ENCODE measurements around the gene RDM1.

The RDM1 gene

DNA sequence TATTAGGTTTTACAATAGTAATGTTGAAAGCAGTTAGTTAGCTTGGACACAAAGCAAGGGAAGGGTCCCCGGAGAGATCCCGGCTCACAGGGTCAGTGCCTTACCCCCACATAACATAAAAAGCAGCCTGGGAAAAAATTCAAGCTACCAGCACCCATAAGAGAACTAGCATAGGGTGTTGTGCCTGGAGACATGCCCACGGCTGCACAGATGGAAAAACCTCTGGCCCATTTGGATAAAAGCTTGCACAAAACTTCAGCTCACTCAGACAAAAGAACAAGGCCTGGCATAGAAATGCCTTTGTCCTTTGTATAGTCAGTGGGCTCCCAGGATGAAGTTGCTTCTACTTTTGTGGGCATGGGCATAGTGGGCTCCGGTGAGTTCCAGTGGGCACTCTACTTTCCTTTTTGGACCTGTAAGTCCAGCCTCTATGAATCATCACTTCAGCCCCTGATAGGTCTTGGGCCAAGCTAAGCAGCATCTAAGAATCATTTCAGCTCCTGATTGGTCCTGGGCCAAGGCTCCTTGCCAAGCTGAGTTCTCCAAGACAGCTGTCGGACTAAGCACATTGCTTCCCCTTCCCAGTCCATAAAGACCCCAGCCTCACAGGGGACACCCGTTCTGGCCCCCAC lies 1.3 kb upstream of the RDM1 start:
- DNase-seq: no peak

DNA sequence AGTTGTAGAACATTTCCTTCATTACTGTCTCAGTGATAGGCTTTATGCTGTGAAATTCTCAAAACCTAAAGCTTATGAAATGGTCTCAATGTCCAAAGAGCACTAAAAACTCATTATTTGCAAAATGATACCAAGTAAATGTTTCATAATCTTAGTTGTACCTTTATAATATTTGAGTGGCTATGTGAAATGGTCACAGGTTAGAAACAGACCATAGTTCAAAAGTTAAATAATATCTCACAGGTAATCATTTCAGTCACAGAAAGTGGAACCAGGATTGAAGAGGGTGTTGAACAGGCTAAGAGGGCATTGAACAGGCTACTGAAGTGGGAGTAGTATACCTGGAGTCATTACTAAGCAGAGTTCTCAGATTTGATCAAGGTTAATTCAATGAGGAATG lies 2.9 kb downstream of the RDM1 start:
- DNase-seq: no peak

DNA sequence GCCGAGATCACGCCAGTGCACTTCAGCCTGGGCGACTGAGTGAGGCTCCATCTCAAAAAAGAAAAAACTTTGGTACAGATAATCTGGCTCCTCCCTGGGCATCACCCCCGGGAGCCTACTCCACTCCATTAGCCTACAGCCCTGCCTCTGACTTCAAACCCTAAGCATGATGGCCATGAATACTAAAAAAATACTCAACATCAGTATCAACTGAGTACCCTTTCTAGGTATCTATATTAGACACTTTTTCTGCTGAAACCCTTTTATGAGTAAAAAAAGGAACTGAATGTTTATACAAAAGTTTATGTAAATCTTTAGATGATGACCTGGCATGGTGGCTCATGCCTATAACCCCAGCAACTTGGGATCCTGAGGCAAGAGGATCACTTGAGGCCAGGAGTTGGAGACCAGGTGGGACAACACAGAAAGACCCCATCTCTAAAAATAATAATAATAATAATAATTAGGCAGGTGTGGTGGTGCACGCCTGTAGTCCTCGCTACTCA lies 6.9 kb downstream of the RDM1 start:
- DNase-seq: no peak

DNA sequence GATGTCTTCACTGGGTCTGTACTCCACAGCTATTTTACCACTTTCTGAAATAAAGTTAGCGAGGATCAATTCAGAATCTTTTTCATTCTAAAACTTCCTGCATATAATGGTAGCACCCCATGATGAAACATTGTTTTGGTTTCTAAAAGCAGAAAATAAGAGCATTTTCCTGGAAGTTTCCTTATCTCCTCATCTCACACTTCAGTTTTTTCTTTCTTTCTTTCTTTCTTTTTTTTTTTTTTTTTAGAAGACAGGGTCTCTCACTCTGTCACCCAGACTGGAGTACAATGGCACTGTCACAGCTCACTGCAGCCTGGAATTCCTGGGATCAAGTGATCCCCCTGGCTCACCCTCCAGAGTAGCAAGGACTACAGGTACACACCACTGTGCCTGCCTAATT lies 10.3 kb downstream of the RDM1 start:
- no peak for DNase-seq

GRCh38 chr17:35918665-35919064 lies 11.9 kb downstream of the RDM1 start:
- DNase-seq: no peak

DNA sequence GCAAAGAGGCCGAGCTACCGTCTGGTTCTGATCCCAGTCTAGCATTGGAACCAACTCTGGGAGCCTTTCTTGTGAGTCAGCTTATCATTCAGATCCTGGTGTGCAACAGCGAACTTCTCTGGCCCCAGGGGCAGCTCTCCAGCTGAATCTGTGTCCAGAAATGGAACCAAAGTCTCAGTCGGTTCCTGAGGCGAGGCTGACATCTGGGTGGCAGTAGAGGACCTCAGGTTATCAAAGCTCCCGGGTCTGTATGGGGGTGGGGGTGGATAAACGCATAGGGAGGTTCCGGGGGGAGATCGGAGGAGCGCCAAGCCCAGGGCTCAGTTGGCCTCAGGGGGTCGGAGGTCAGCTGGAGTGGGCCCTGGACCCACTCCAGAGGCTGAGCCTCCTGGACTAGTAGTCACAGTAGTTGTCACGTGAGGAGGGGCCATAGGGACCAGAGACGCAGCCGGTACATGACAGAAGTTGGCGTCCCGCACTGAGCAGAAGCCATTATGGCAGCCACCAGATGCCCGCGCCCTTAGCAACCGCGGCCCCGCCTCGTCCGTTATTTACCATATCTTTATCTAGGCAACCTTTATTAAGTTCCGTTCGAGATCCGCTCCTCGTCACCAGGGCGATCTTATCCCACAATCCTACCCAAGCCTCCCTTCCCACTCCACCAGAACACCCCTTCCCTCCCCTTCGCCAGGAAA lies 12.9 kb downstream of the RDM1 start:
- DNase-seq: no peak

DNA sequence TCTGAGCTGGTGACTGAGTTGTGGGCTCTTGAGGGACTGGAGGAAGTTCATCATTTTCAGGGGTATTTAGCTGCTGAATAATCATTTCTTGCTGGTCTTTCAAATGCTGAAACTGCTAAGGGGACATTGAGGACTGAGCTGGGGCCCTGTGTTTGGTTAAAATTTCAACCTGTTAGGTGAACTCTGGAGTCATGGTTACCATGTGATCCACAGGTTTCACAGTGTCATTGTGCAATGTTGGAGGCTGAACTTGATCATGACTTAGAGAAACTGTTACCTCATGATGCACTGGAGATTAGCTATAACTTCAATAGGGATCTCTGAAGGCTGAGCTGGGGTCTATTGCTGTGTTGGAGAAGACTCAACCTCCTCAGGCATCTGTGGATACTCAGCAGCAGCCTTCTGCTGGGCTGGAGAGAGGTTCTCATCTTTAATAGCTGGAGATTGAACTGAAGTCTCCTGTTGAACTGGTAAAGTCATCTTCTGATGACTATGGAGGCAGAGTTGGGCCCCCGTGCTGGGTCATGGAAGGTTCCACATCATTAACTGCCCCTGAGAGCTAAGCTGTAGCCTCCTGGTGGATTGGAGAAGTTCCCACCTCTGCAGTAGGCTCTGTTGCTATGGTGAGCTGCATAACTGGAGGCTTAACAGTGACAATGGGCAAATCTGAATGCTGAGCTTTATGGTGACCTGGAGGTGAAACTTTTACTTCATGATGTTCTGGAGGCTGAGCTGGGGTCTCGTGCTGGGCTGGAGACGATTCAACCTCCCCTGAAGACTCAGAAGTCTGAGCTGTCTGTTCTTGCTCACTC lies 15.2 kb downstream of the RDM1 start:
- no peak for DNase-seq

DNA sequence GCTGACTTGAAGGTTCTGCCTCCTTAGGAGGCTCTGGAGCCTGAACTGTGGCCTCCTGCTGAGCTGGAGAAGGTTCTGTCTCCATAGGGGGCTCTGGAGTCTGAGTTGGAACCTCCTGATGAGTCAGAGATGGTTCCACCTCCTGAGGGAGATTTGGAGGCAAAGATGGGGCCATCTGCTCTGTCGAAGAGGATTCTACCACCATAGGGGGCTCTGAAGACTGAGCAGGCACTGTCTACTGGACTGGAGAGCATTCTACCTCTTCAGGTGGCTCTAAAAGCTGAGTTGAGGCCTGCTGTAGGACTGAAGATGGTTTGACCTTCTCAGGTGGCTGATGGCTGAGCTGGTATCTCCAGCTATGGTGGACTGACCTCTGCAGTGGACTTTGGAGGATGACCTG lies 16.2 kb downstream of the RDM1 start:
- no peak for DNase-seq

GRCh38 chr17:35913609-35914008 lies 17.0 kb downstream of the RDM1 start:
- DNase-seq: no peak

- no peak for DNase-seq
These were observed 17.6 kb downstream of the RDM1 start for GRCh38 chr17:35912942-35913341.

DNA sequence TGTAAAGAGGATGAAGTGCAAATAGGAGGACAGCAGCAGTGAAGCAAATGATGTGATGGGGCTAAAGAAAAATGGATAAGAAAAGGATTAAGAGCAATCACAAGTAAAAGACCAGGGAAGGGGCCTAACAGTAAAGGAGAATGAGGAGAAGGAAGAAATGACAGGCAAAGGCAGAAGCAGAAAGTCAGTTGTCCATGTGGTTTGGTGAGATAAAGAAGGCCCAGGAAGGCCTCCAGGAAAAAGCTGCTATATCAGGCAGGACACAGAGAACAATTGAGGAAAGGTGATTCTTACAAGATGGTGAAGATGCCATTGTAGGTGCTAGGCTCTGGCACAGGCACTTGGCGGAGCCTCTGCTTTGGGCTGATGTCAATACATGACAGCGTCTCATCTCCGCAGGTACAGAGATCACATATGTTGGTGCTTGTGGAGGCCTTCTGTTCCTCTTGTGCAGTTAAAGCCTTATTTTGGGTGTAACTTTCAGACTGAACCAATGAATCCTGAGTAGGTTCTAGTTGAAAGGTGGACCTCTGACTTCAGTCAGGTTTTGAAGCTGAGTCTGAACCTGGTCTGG lies 18.1 kb downstream of the RDM1 start:
- no peak for DNase-seq

- no peak for DNase-seq
These were observed 21.2 kb downstream of the RDM1 start for GRCh38 chr17:35909408-35909807.

DNA sequence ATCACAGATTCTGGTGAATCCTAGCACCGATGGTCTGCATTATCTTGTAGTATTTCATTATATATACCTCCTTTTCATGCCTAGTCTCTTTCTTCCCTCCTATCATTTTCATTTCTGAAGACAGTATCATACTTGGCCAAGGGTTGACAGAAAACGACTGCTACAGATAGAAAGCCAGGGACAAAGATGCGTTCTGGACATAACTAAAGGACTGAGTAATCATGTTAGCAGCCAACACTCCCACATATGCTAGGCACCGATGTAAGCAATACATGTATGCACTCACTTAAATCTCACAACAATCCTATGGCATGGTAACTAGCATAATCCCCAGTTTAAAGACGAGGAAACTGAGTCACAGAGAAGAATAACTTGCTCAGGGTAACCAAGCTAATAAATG lies 22.9 kb downstream of the RDM1 start:
- no peak for DNase-seq

DNA sequence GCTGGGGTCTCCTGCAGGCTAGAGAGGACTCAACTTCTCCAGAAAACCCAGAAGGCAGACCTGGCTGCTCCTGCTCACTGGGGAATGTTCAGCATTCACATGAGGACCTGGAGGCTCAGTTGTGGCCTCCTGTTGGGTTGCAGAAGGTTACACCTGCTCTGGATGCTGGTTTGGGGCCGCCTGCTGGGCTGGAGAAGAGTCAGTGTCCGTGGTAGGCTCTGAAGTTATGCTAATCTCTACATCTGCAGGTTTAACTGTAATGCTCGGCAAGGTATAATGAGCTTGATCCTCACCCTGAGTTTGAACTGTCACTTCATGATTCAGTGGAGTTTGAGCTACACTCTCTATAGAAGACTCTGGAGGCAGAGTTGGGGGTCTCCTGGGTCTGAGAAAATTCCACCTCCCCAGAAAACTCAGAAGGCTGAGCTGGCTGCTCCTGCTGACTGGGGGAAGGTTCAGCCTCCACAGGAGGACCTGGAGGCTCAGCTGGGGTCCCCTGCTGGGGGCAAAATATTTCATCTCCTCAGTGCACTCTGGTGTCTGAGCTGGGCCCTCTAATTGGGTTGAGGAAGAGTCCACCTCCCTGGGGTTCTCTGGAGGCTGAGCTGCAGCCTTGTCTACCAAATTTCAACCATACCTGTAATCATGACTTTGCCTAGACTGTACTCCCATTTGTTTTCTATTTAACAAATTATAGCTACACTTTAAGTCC lies 23.5 kb downstream of the RDM1 start:
- DNase-seq: no peak

- DNase-seq: no peak
These were observed 24.2 kb downstream of the RDM1 start for GRCh38 chr17:35906191-35906925.

DNA sequence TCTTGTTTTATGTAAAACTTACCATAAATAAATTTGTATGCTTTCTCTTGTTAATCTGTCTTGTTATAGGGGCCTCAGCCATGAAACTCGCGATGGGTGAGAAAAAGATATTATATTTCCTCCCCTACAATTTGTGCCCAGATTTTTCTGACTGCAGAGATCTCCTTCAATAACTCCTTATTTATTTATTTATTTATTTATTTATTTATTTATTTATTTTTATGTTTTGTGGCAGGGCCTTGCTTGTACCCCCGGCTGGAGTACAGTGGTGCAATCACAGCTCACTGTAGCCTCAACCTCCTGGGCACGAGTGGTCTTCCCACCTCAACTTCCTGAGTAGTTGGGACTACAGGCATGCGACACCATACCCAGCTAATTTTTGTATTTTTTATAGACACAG lies 27.1 kb downstream of the RDM1 start:
- DNase-seq: no peak

DNA sequence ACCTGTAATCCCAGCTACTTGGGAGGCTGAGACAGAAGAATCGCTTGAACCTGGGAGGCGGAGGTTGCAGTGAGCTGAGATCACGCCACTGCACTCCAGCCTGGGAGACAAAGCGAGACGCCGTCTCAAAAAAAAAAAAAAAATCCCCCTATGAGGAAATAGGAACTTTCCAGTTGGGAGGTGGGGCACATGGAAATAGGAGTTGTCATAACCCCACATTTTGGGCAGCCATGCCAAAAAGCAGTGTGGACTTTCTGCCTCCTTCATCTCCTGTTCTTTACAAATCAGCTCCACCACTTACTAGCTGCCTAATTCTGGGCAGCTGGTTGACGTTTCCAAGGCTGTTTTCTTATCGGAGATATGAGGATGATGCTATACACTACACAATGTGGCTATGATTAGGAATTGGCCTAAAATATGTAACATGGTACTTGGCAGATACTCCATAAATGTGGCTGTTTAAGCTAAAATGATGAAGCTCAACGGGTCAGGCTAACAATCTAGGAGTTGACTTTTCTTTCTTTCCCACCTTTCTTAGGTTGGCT lies 28.9 kb downstream of the RDM1 start:
- no peak for DNase-seq

- no peak for DNase-seq
These were observed 29.7 kb downstream of the RDM1 start for GRCh38 chr17:35900708-35901480.

DNA sequence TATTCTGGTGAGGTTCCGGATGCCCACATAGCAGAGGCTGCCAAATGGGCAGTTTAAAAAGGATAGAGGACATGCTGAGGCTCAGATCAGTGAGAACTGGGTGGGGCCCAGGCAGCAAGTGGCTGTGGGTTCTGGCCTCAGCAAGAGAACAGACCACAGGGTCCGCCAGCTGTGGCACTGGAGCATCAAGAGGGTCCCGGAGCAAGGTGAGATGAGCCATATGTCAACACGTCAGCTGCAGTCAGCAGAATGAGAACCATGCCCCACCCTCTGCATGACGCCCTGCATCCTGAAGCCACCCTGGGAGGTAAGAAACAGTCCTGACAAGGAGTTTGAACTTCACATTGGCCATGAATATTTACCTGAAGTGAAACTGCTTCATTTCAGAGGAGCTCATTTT lies 30.3 kb downstream of the RDM1 start:
- no peak for DNase-seq

DNA sequence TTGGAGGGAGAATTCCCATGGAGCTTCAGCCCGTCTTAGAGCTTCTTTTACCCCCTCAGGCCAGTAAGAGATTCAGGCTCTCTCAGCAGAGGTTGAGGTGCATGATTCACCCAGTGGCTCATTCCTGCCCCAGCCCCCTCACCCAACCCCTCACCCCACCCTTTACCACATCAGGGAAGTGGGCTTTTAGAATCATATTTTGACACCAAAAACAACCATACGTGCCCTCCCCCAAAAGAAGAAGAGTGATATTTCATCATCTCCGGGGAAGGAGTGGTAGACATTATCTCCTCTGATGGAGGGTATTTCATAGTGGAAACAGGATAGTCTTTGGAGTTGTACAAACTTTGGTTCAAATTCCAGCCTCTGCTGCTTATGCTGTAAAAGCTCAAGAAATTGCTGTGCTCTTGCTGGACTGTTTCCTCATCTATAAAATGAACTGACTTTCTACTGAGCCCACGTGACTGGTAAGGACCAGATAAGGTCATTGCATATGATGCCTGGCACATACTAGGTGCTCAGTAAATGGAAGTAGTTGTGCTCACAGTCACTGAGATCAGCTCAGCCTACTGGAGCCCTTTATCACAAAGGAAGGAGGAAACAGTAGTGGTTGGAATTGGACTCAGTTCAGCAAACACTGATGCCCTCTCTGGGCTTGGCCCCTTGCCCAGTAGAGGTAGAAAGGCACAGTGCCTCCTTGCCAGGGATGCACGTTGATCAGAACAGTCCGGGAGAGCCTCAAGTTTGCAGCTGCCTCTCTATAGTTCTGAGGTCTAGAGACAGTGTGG lies 32.1 kb downstream of the RDM1 start:
- DNase-seq: peak; percentile 88

Measured in NCI-H2029 (cell line).